Esophagus muscularis mucosa (tissue), 4 donors: ENCODE data around the gene IFITM1. TPM values are rescaled to one million over a fixed set of nuclear protein-coding genes. Genes with fewer than 3 reads are reported as not detected.
A peak's percentile ranks its signal among the peaks of the same experiment; 100 is the strongest.
"Not testable (repeated sequence)": the region's sequence is repeated elsewhere in the genome, so short reads cannot be mapped to it uniquely, and the experiment has no call there.

ENCODE experiments used
- DNase-seq: peaks from one replicate; pipeline ENCODE4 v3.0.0-alpha.2; 2017; ENCODE audit errors: extremely low spot score
- H3K27ac ChIP-seq, 4 donors: fragments of 200-600 bp; sonication (generic); replicated peaks in 1 of 4; 1 replicate in 3 of 4; 2 replicates in 1 of 4; pipeline ENCODE4 v1.5.1; 2016 to 2019; ENCODE audit warnings: mild to moderate bottlenecking in 1 of 4
- H3K27me3 ChIP-seq, 4 donors: fragments of 200-600 bp; sonication (generic); one replicate each; pipeline versions ENCODE4 v1.5.1 to v1.6.0; 2016 to 2019
- H3K36me3 ChIP-seq, 4 donors: fragments of 200-600 bp; sonication (generic); one replicate each; pipeline ENCODE4 v1.5.1; 2016 to 2019
- H3K4me1 ChIP-seq, 4 donors: fragments of 200-600 bp; sonication (generic); one replicate each; pipeline ENCODE4 v1.5.1; 2016 to 2019
- H3K4me3 ChIP-seq, 4 donors: fragments of 200-600 bp; sonication (generic); 1 replicate in 2 of 4; 2 replicates in 2 of 4; pipeline ENCODE4 v1.5.1; 2016 to 2019; ENCODE audit warnings: mild to moderate bottlenecking in 4 of 4, moderate library complexity in 1 of 4
- H3K9me3 ChIP-seq, 4 donors: fragments of 200-600 bp; sonication (generic); 1 replicate in 3 of 4; 2 replicates in 1 of 4; pipeline ENCODE4 v1.5.1; 2016 to 2019
- EP300 ChIP-seq: sonication (generic); formaldehyde crosslinking; IDR thresholded peaks from one replicate; pipeline ENCODE4 v1.6.1; 2017; ENCODE audit warnings: antibody characterized with exemption
- POLR2A ChIP-seq: fragments of 450-650 bp; IDR thresholded peaks from one replicate; pipeline ENCODE4 v1.6.1; 2017; ENCODE audit warnings: antibody characterized with exemption, moderate library complexity, mild to moderate bottlenecking, low read depth
- POLR2AphosphoS5 ChIP-seq, 2 donors: sonication (generic); formaldehyde crosslinking; IDR thresholded peaks; one replicate each; pipeline ENCODE4 v1.6.1; 2017; ENCODE audit warnings: antibody characterized with exemption in 2 of 2
- WGBS: methylation state at CpG from one replicate; pipeline ENCODE4 v1.1.5; 2018; 5-methylcytosine and 5-hydroxymethylcytosine counted together
- intact Hi-C: fragments of 100-400 bp; cut with DNase I; formaldehyde crosslinking; loops from one replicate; pipeline ENCODE4 v1.15.1; 2023
- total RNA-seq, 4 donors: library from RNA; depleted of rRNA; stranded (reverse); fragments of >200 nt; gene quantifications; one replicate each; pipeline versions ENCODE4 v1.1.0 to v1.2.1, GENCODE V29; 2016
- TF ChIP-seq, protein P1 (sequence below), 3 experiments: fragments of 200-600 bp in 2 of 3; fragments of 450-650 bp in 1 of 3; sonication (generic) in 2 of 3; IDR thresholded peaks; one replicate each; pipeline ENCODE4 v1.5.1; 2017 to 2019; ENCODE audit warnings: antibody characterized with exemption in 3 of 3, mild to moderate bottlenecking in 2 of 3, moderate library complexity in 1 of 3

Gene IFITM1
- total RNA-seq, 4 donors from 2014 or later, result 60.6 to 197 (median 171) TPM

DNA sequence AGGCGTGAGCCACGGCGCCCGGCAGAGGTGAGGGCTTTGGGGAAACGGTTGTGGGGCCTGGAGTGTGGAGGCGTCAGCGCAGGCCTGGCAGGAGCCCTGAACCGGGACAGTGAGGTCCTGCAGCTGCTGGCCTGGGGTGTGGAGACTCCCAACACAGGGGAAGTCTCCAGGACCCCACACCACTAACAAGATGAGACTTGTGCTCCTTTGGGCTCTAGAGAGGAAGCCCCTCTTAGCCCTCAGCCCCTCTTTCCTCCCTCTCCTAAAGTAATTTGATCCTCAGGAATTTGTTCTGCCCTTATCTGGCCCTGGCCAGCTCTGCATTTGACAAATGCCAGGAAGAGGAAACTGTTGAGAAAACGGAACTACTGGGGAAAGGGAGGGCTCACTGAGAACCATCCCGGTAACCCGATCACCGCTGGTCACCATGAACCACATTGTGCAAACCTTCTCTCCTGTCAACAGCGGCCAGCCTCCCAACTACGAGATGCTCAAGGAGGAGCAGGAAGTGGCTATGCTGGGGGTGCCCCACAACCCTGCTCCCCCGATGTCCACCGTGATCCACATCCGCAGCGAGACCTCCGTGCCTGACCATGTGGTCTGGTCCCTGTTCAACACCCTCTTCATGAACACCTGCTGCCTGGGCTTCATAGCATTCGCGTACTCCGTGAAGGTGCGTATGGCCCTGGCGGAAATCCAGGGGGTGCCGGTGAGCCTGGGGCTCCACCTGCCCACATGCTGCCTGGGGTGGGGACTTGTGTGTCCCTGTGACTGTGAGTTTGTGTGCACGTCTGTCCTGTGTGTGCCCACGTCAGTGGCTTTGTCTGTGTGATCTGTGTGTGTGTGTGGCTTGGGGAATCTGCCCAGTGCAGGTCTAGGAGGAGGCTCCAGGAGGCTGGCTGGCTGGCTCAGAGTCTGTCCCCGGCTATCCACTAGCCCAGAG is 5.8 kb upstream of the IFITM1 start, which contains the start of gene IFITM2:
Gene IFITM2, plus strand, starts transcription at position 51 of the 943 bp plus-strand sequence. Its CDS starts 377 bp downstream, at position 428.
- DNase-seq, result peak; percentile 96
- WGBS, result 32% methylated on average over 3 of the region's 28 CpGs
- H3K9me3 ChIP-seq, H3K27me3 ChIP-seq, H3K36me3 ChIP-seq, intact Hi-C loops: not testable (repeated sequence)
- Histone ChIP-seq H3K4me1 (peaks cover 27 to 59% (median 49%) of the 10 kb centered on the region in 4 donors), H3K4me3 (peak within 1 kb of the TSS; percentile 48 to 64 (median 53)), H3K27ac (peak within 1 kb of the TSS; percentile 73 to 90 (median 80))
- peak; percentile 44 for TF ChIP-seq POLR2A
- TF ChIP-seq, protein P1, sequence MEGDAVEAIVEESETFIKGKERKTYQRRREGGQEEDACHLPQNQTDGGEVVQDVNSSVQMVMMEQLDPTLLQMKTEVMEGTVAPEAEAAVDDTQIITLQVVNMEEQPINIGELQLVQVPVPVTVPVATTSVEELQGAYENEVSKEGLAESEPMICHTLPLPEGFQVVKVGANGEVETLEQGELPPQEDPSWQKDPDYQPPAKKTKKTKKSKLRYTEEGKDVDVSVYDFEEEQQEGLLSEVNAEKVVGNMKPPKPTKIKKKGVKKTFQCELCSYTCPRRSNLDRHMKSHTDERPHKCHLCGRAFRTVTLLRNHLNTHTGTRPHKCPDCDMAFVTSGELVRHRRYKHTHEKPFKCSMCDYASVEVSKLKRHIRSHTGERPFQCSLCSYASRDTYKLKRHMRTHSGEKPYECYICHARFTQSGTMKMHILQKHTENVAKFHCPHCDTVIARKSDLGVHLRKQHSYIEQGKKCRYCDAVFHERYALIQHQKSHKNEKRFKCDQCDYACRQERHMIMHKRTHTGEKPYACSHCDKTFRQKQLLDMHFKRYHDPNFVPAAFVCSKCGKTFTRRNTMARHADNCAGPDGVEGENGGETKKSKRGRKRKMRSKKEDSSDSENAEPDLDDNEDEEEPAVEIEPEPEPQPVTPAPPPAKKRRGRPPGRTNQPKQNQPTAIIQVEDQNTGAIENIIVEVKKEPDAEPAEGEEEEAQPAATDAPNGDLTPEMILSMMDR (IDR thresholded peaks at IDR 0.05), result peak in 1 of 3 experiments; percentile 4
- TF ChIP-seq POLR2AphosphoS5 (IDR thresholded peaks at IDR 0.05), result peak; percentile 80 to 94
- peak; percentile 47 for TF ChIP-seq EP300

DNA sequence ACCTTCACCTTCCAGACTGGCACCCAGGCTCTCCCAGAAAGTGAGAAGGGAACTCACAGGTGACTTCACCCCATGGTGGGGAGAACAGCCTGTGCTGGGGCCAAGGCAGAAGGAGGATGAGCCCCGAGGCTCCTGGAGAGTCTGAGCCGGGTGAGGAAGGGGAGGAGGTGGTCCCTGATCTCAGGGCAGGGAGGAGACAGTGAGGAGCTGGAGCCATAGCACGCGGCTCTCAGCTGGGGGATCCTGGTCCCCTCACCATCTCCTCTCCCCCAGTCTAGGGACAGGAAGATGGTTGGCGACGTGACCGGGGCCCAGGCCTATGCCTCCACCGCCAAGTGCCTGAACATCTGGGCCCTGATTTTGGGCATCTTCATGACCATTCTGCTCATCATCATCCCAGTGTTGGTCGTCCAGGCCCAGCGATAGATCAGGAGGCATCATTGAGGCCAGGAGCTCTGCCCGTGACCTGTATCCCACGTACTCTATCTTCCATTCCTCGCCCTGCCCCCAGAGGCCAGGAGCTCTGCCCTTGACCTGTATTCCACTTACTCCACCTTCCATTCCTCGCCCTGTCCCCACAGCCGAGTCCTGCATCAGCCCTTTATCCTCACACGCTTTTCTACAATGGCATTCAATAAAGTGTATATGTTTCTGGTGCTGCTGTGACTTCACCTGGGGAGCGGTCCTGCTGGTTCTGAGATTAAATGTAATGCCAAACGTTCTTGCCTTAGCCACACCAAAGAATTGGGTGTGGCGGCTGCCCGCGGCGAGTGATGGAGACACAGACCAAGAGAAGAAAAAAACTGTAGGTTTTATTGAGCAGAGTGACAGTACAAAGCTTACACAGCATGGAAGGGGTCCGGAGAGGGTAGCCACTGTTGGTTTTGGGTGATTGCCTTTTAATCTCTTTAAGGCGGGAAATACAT is 4.8 kb upstream of the IFITM1 start:
- DNase-seq, H3K27me3 ChIP-seq, H3K9me3 ChIP-seq, H3K36me3 ChIP-seq, intact Hi-C loops: not testable (repeated sequence)
- Histone ChIP-seq H3K4me3 (peak overlapping the region; percentile 48 to 64 (median 53)), H3K27ac (peak overlapping the region; percentile 73 to 90 (median 80)), H3K4me1 (peaks cover 33 to 65% (median 56%) of the 10 kb centered on the region in 4 donors)
- WGBS, result 73% methylated on average over 18 of the region's 24 CpGs

DNA sequence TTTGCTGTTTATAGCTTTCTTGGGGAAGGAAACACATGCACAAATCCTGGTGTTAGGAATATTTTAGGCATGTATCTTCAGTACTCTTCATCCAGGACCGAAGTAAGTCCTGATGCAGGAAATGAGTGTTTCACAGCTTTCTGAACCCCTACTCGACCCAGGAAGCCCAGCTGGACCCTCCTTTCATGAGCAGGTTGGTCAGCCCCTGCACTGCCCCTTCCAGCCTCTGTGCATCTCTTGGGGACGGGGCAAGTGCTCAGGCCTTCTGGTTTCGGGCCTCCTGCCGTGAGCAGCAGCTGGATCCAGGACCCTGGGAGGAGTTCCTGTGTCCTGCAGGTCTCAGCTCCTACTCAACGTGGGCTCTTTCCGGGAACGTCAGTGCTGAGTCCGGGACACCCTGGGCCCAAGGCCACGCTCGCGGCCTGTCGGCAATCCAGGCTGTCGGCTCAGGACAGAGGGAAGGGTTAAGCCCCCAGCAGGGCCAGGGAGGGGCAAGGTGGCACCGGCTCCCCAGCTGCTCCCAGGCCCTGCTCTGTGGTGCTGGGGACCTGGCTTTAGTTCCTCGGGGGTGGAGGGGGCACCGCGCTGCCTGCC is 3.8 kb upstream of the IFITM1 start:
- H3K27ac ChIP-seq, result peak overlapping the region; percentile 73 to 90 (median 80)
- intact Hi-C loops, DNase-seq, H3K36me3 ChIP-seq, H3K9me3 ChIP-seq, H3K27me3 ChIP-seq: not testable (repeated sequence)
- H3K4me1 ChIP-seq, result peaks cover 27 to 58% (median 51%) of the 10 kb centered on the region in 4 donors
- 7% methylated on average over 5 of the region's 18 CpGs for WGBS
- peak overlapping the region; percentile 48 to 64 (median 53) for H3K4me3 ChIP-seq

DNA sequence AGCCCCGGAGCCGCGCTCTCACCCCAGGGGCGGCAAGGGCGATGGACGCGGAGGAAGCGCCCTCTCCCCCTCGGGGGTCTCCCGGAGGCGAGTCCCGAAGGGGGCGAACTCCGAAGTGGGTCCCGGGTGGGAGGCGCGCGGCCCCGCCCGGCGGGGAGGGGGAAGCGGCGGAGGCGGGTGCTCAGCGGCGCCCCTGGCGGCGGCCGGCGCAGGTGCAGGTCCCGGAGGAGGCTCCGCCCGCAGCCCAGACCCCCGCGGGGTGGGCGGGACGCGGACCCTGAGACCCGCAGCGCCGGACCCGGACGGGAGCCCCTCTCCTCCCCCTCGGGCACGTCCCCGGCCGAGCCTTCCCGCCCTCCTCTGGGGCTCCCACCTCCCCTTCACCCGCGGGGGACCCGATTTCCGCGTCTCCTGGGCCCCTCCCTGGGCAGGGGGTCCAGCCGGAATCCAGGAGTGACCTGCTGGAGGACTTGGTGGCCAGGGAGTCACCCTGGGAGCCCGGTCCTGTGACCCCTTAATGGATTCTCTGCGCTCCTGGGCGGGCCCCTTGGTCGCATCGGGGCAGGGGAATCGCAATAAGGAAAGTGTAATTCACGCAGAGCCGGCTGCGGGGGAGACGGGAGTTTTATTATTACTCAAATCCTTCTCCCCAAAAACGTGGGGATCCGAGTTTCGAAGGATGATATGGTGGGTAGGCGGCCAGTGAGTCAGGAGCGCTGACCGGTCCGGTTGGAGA is 2.7 kb upstream of the IFITM1 start:
- peak overlapping the region; percentile 40 to 58 (median 47) for H3K4me3 ChIP-seq
- H3K4me1 ChIP-seq, result peaks cover 21 to 61% (median 55%) of the 10 kb centered on the region in 4 donors
- intact Hi-C loops, H3K36me3 ChIP-seq, H3K9me3 ChIP-seq, DNase-seq: not testable (repeated sequence)
- WGBS, result 7% methylated on average over 13 of the region's 71 CpGs
- peak overlapping the region; percentile 76 to 86 (median 78) for H3K27ac ChIP-seq
- peaks cover 0 to 13% (median 4%) of the 10 kb centered on the region in 4 donors for H3K27me3 ChIP-seq

DNA sequence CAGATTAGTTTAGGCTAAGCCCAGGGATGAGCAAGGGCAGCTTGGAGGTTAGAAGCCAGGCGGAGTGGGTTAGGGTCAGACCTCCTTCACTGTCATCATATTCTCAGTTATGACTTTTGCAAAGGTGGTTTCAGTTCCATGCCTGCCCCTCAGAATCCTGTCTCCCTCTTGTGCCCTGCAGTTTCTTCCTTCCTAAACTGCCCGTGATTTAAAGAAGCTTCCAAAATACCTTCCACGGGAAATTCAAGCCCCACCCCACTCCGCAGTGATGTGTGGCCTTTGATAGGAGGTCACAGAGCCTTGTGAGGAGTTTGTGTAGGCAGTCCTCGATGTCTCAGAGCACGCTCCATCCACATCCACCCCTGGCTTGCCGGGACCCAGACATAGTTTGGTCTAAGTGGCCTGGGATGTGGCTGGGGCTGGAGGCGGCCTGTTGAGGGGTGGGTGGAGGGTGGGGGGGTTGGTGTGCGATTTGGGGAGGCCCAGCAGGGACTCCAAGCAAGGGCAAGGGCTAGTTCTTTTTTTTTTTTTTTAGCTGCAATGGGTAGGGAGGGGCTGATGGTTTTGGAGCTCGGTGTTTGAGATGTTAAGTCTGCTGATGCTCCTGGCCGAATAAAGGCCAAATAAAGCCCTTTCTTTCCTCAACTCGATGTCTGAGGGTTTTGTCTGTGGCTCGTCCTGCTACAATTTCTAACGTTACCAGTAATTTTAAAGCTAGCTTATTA is 1.6 kb upstream of the IFITM1 start:
- Histone ChIP-seq H3K4me3 (peak overlapping the region; percentile 40 to 58 (median 47)), H3K9me3 (peaks cover 0 to 3% (median 0%) of the 10 kb centered on the region in 4 donors), H3K36me3 (no peaks in the 10 kb centered on the region), H3K4me1 (peaks cover 13 to 60% (median 54%) of the 10 kb centered on the region in 4 donors), H3K27ac (peak overlapping the region; percentile 76 to 86 (median 78)), H3K27me3 (peaks cover 0 to 19% (median 8%) of the 10 kb centered on the region in 4 donors)
- no peak for DNase-seq
- TF ChIP-seq, protein P1 (IDR thresholded peaks at IDR 0.05), result no peak
- no peak for TF ChIP-seq POLR2A
- TF ChIP-seq POLR2AphosphoS5 (IDR thresholded peaks at IDR 0.05), result peak; percentile 9 to 41
- WGBS, result 54% methylated on average over 14 of the region's 14 CpGs
- intact Hi-C loops, result no loop called here
